HCT116 (cell line): ENCODE measurements around the gene HSPBAP1. TPM values are rescaled to one million over a fixed set of nuclear protein-coding genes. Genes with fewer than 3 reads are reported as not detected.

Experiments
- ATAC-seq: fragments of 200-7000 bp; cut with Tn5 transposase; 2 replicates; pipeline ENCODE4 v1.9.1; 2020; ENCODE audit warnings: mild to moderate bottlenecking, moderate library complexity
- BruUV-seq: library from RNA; stranded (reverse); fragments of 400-500 nt; replicated peaks from 2 replicates; lab custom pipeline; 2021; lab: Mats Ljungman, UMichigan
- CTCF ChIA-PET: fragments of 300-600 bp; sonication (Branson Sonifier 250); formaldehyde crosslinking; loops from one replicate; lab custom pipeline; 2021; ENCODE audit warnings: antibody characterized with exemption; lab: Charles Lee
- POLR2A ChIA-PET: fragments of 300-600, 350-600 bp; sonication (Branson Sonifier 250); formaldehyde crosslinking; loops from one replicate; lab custom pipeline; 2021; ENCODE audit warnings: antibody characterized with exemption; lab: Charles Lee
- RAD21 ChIA-PET, 2 experiments: fragments of 300-600 bp; sonication (Branson Sonifier 250); formaldehyde crosslinking; loops; one replicate each; lab custom pipeline; 2023; ENCODE audit warnings: low total read pairs in 2 of 2; ENCODE audit not compliant: uncharacterized antibody in 2 of 2, unreplicated experiment in 2 of 2, low non-redundant PET in 1 of 2; lab: Charles Lee
- DNase-seq: peaks from one replicate; pipeline ENCODE4 v3.0.0-alpha.2; 2010; ENCODE audit warnings: low read depth, low spot score
- H2AFZ ChIP-seq: fragments of 200-600 bp; shearing (Covaris generic), sonication (generic); 2 replicates; pipeline ENCODE4 v1.6.1; 2017; ENCODE audit warnings: low read depth, mixed run types, mixed read lengths, antibody characterized with exemption, low read length; ENCODE audit not compliant: poor library complexity, severe bottlenecking
- H3K27ac ChIP-seq: 2 replicates; pipeline ENCODE4 v1.5.1; 2012; ENCODE audit warnings: low read depth, low read length
- H3K27me3 ChIP-seq: fragments of 200-600 bp; sonication (generic); 2 replicates; pipeline ENCODE4 v1.6.1; 2016; ENCODE audit warnings: mixed run types, low read length, mixed read lengths; ENCODE audit not compliant: insufficient read depth
- H3K36me3 ChIP-seq, 2 experiments: fragments of 200-500 bp in 1 of 2; fragments of 200-600 bp in 1 of 2; sonication (Bioruptor generic) in 1 of 2; sonication (generic) in 1 of 2; 2 replicates each; pipeline versions ENCODE4 v1.5.1 to v1.6.1; 2014 to 2016; ENCODE audit warnings: low read length in 2 of 2, inconsistent platforms in 1 of 2, mixed read lengths in 1 of 2, mixed run types in 1 of 2; ENCODE audit not compliant: insufficient read depth in 2 of 2, control insufficient read depth in 1 of 2
- H3K4me1 ChIP-seq, 2 experiments: fragments of 200-600 bp in 1 of 2; sonication (generic) in 1 of 2; 2 replicates each; pipeline versions ENCODE4 v1.5.1 to v1.6.1; 2012 to 2017; ENCODE audit warnings: low read length in 2 of 2, inconsistent platforms in 1 of 2, mild to moderate bottlenecking in 1 of 2, mixed read lengths in 1 of 2, mixed run types in 1 of 2, moderate library complexity in 1 of 2; ENCODE audit not compliant: insufficient read depth in 2 of 2, control insufficient read depth in 1 of 2
- H3K4me2 ChIP-seq: fragments of 200-600 bp; sonication (generic); 2 replicates; pipeline ENCODE4 v1.6.1; 2017; ENCODE audit warnings: mixed run types, low read length, mixed read lengths
- H3K4me3 ChIP-seq, 2 experiments: fragments of 200-600 bp in 1 of 2; sonication (generic) in 1 of 2; replicated peaks in 1 of 2; 2 replicates each; pipeline ENCODE4 v1.5.1; 2011 to 2016; ENCODE audit warnings: low read length in 2 of 2, control low read depth in 1 of 2, low read depth in 1 of 2, mild to moderate bottlenecking in 1 of 2, mixed read lengths in 1 of 2, mixed run types in 1 of 2
- H3K79me2 ChIP-seq: fragments of 200-600 bp; sonication (generic); 2 replicates; pipeline ENCODE4 v1.6.1; 2017; ENCODE audit warnings: mild to moderate bottlenecking, mixed run types, low read length, moderate library complexity, mixed read lengths; ENCODE audit not compliant: insufficient read depth
- H3K9ac ChIP-seq: fragments of 200-600 bp; sonication (generic); 2 replicates; pipeline ENCODE4 v1.6.1; 2016; ENCODE audit warnings: low read length, mixed read lengths
- H3K9me2 ChIP-seq: fragments of 200-600 bp; sonication (generic), shearing (Covaris generic); 2 replicates; pipeline ENCODE4 v1.6.1; 2017; ENCODE audit warnings: mixed run types, mild to moderate bottlenecking, moderate library complexity; ENCODE audit not compliant: insufficient read depth
- H3K9me3 ChIP-seq, 2 experiments: fragments of 200-500 bp in 1 of 2; fragments of 200-600 bp in 1 of 2; sonication (Bioruptor generic) in 1 of 2; sonication (generic) in 1 of 2; 2 replicates each; pipeline ENCODE4 v1.6.1; 2014 to 2017; ENCODE audit warnings: low read length in 2 of 2, mixed read lengths in 2 of 2, inconsistent platforms in 1 of 2, low read depth in 1 of 2, mild to moderate bottlenecking in 1 of 2, mixed run types in 1 of 2, moderate library complexity in 1 of 2; ENCODE audit not compliant: control insufficient read depth in 1 of 2, insufficient read depth in 1 of 2
- H4K20me1 ChIP-seq: fragments of 200-600 bp; sonication (generic), shearing (Covaris generic); 2 replicates; pipeline ENCODE4 v1.6.1; 2017; ENCODE audit warnings: mixed run types, mild to moderate bottlenecking, moderate library complexity; ENCODE audit not compliant: insufficient read depth
- EGR1 ChIP-seq: IDR thresholded peaks from 2 replicates; pipeline ENCODE4 v1.6.1; 2012; ENCODE audit warnings: low read depth
- ELF1 ChIP-seq: IDR thresholded peaks from 2 replicates; pipeline ENCODE4 v1.6.1; 2012; ENCODE audit warnings: low read depth, borderline replicate concordance
- EZH2 ChIP-seq: fragments of 200-600 bp; sonication (generic); IDR thresholded peaks from 2 replicates; pipeline ENCODE4 v1.6.1; 2017; ENCODE audit warnings: antibody characterized with exemption, mixed run types
- POLR2A ChIP-seq: IDR thresholded peaks from 2 replicates; pipeline ENCODE4 v1.7.0; 2011; ENCODE audit warnings: borderline replicate concordance; ENCODE audit not compliant: insufficient read depth, insufficient read length; ENCODE audit errors: extremely low read depth
- SP1 ChIP-seq: IDR thresholded peaks from 2 replicates; pipeline ENCODE4 v1.6.1; 2012; ENCODE audit warnings: low read depth
- SRF ChIP-seq: IDR thresholded peaks from 2 replicates; pipeline ENCODE4 v1.6.1; 2012; ENCODE audit warnings: low read depth
- TCF7L2 ChIP-seq: IDR thresholded peaks from 2 replicates; pipeline ENCODE4 v1.7.0; 2011; ENCODE audit warnings: borderline replicate concordance, inconsistent platforms; ENCODE audit not compliant: insufficient read depth, insufficient read length; ENCODE audit errors: extremely low read depth
- intact Hi-C: fragments of 100-400 bp; cut with micrococcal nuclease; formaldehyde crosslinking; loops from 2 replicates; pipeline ENCODE4 v1.10.0; 2022
- total RNA-seq: library from RNA; stranded (reverse); gene quantifications from one replicate; pipeline ENCODE4 v1.2.1, GENCODE V29; 2021; ENCODE audit not compliant: unreplicated experiment
- TF ChIP-seq, protein P1 (sequence below): IDR thresholded peaks from 2 replicates; pipeline ENCODE4 v1.6.1; 2012
- TF ChIP-seq, protein P2 (sequence below): IDR thresholded peaks from 2 replicates; pipeline ENCODE4 v1.6.1; 2011; ENCODE audit warnings: mild to moderate bottlenecking, low read length, moderate library complexity; ENCODE audit not compliant: insufficient replicate concordance; ENCODE audit errors: extremely low read depth
- TF ChIP-seq, protein P3 (sequence below): IDR thresholded peaks from 2 replicates; pipeline ENCODE4 v1.6.1; 2012

Gene HSPBAP1
- total RNA-seq, 1 experiment from 2014 or later: 6.6 TPM

DNA sequence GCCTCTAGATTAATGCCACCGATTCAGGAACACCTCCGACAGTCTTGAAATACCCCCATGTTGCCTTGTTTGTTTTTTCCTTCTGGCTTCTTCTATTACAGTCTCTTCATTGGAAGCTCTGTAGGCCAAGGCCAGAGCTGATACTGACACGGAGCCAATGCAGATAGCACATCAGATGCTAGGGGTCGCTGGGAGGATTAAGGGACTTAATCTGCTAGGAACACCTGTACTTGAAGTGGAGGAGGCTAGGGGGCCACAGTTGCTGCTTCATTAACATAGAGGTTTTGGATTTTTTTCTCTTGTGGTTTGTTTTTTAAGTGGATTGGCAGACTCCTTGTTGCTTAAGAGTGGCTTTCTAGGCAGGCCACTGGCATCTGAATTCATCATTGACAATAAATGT, 63.4 kb downstream of the HSPBAP1 start:
- intact Hi-C loops: no loop called here
- Histone ChIP-seq H3K4me3 (no peak overlapping the region), H3K27ac (no peak overlapping the region), H2AFZ (no peak overlapping the region), H3K4me2 (no peak overlapping the region), H3K9ac (no peak overlapping the region), H3K79me2 (no peaks in the 10 kb centered on the region), H3K4me1 (no peaks in the 10 kb centered on the region), H3K9me2 (no peaks in the 10 kb centered on the region), H3K36me3 (no peaks in the 10 kb centered on the region), H3K9me3 (no peaks in the 10 kb centered on the region), H3K27me3 (no peaks in the 10 kb centered on the region), H4K20me1 (no peaks in the 10 kb centered on the region)
- no peak for DNase-seq
- RAD21 ChIA-PET: no interaction called here
- BruUV-seq: no TSS peak
- POLR2A ChIA-PET: no interaction called here
- CTCF ChIA-PET: no interaction called here
- TF ChIP-seq TCF7L2 (no peak), EZH2 (no peak), EGR1 (no peak), ELF1 (no peak), SRF (no peak), SP1 (no peak), POLR2A (no peak)
- TF ChIP-seq, protein P1, sequence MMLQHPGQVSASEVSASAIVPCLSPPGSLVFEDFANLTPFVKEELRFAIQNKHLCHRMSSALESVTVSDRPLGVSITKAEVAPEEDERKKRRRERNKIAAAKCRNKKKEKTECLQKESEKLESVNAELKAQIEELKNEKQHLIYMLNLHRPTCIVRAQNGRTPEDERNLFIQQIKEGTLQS: no peak
- TF ChIP-seq, protein P2, sequence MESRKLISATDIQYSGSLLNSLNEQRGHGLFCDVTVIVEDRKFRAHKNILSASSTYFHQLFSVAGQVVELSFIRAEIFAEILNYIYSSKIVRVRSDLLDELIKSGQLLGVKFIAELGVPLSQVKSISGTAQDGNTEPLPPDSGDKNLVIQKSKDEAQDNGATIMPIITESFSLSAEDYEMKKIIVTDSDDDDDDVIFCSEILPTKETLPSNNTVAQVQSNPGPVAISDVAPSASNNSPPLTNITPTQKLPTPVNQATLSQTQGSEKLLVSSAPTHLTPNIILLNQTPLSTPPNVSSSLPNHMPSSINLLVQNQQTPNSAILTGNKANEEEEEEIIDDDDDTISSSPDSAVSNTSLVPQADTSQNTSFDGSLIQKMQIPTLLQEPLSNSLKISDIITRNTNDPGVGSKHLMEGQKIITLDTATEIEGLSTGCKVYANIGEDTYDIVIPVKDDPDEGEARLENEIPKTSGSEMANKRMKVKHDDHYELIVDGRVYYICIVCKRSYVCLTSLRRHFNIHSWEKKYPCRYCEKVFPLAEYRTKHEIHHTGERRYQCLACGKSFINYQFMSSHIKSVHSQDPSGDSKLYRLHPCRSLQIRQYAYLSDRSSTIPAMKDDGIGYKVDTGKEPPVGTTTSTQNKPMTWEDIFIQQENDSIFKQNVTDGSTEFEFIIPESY: no peak
- TF ChIP-seq, protein P3, sequence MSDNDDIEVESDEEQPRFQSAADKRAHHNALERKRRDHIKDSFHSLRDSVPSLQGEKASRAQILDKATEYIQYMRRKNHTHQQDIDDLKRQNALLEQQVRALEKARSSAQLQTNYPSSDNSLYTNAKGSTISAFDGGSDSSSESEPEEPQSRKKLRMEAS: no peak
- no peak for ATAC-seq
